H1 (cell line): ENCODE results near the gene KCTD20. TPM values are rescaled to one million over a fixed set of nuclear protein-coding genes. Genes with fewer than 3 reads are reported as not detected.

Source experiments
- CTCF ChIA-PET: fragments of 300-600 bp; sonication (Branson Sonifier 250); formaldehyde crosslinking; loops from one replicate; lab custom pipeline; 2021; ENCODE audit not compliant: partially characterized antibody; lab: Charles Lee
- POLR2A ChIA-PET: fragments of 300-600 bp; sonication (Branson Sonifier 250); formaldehyde crosslinking; loops from one replicate; lab custom pipeline; 2021; ENCODE audit warnings: inconsistent platforms; ENCODE audit not compliant: partially characterized antibody; lab: Charles Lee
- DNase-seq, 2 experiments: peaks; one replicate each; pipeline versions ENCODE4 v3.0.0 to v3.0.0-alpha.2; 2010 to 2022; ENCODE audit warnings: low spot score in 2 of 2, low read depth in 1 of 2, mixed read lengths in 1 of 2
- FAIRE-seq: peaks from 2 replicates; lab custom pipeline; 2011; peaks lifted over from hg19 to GRCh38; lab: Jason Lieb, UNC
- H2AFZ ChIP-seq: 2 replicates; pipeline ENCODE4 v1.8.1; 2012; ENCODE audit warnings: low read length, inconsistent platforms
- H2AK5ac ChIP-seq: 2 replicates; pipeline ENCODE4 v1.6.1; 2013; ENCODE audit warnings: low read depth, low read length
- H2BK120ac ChIP-seq: replicated peaks from 2 replicates; pipeline ENCODE3; 2013; ENCODE audit warnings: low read depth, low read length, inconsistent platforms
- H2BK12ac ChIP-seq: 2 replicates; pipeline ENCODE4 v1.6.1; 2013; ENCODE audit warnings: low read depth, low read length
- H2BK15ac ChIP-seq: 2 replicates; pipeline ENCODE4 v1.6.1; 2013; ENCODE audit warnings: low read length
- H2BK20ac ChIP-seq: 2 replicates; pipeline ENCODE4 v1.6.1; 2013; ENCODE audit warnings: low read length
- H2BK5ac ChIP-seq: 2 replicates; pipeline ENCODE4 v1.6.1; 2013; ENCODE audit warnings: low read depth, low read length
- H3K14ac ChIP-seq: 2 replicates; pipeline ENCODE4 v1.6.1; 2013; ENCODE audit warnings: inconsistent platforms; ENCODE audit not compliant: insufficient read length
- H3K18ac ChIP-seq: 2 replicates; pipeline ENCODE4 v1.6.1; 2013; ENCODE audit warnings: low read length; ENCODE audit errors: extremely low read depth
- H3K23ac ChIP-seq: 2 replicates; pipeline ENCODE4 v1.6.1; 2013; ENCODE audit warnings: inconsistent platforms; ENCODE audit not compliant: insufficient read length
- H3K23me2 ChIP-seq: 2 replicates; pipeline ENCODE4 v1.6.1; 2013; ENCODE audit warnings: low read depth, low read length
- H3K27ac ChIP-seq: 2 replicates; pipeline ENCODE4 v1.6.1; 2011; ENCODE audit warnings: low read depth, low read length, inconsistent platforms
- H3K27me3 ChIP-seq, 4 experiments: replicated peaks in 1 of 4; 1 replicate in 1 of 4; 2 replicates in 3 of 4; pipeline versions ENCODE4 v1.6.1 to v1.8.1; 2011 to 2013; ENCODE audit warnings: low read length in 3 of 4, mild to moderate bottlenecking in 3 of 4, inconsistent platforms in 2 of 4, mixed read lengths in 2 of 4, moderate library complexity in 1 of 4; ENCODE audit not compliant: control insufficient read depth in 3 of 4, insufficient read depth in 3 of 4; ENCODE audit errors: extremely low read depth in 1 of 4
- H3K36me3 ChIP-seq, 4 experiments: 2 replicates each; pipeline versions ENCODE4 v1.6.1 to v1.8.1; 2011 to 2013; ENCODE audit warnings: mild to moderate bottlenecking in 4 of 4, low read length in 3 of 4, moderate library complexity in 2 of 4, control low read depth in 1 of 4, inconsistent platforms in 1 of 4; ENCODE audit not compliant: insufficient read depth in 4 of 4, control insufficient read depth in 2 of 4
- H3K4ac ChIP-seq: replicated peaks from 2 replicates; pipeline ENCODE3; 2013; ENCODE audit warnings: low read length, low read depth, mixed read lengths, inconsistent platforms; ENCODE audit not compliant: insufficient read length
- H3K4me1 ChIP-seq, 4 experiments: replicated peaks in 1 of 4; 1 replicate in 1 of 4; 2 replicates in 3 of 4; pipeline versions ENCODE4 v1.6.1 to v1.8.1; 2011 to 2013; ENCODE audit warnings: low read length in 3 of 4, inconsistent platforms in 2 of 4, mixed read lengths in 1 of 4; ENCODE audit not compliant: insufficient read depth in 4 of 4, control insufficient read depth in 3 of 4
- H3K4me2 ChIP-seq, 2 experiments: 2 replicates each; pipeline versions ENCODE4 v1.6.1 to v1.8.1; 2011 to 2013; ENCODE audit warnings: low read depth in 2 of 2, low read length in 2 of 2, control low read depth in 1 of 2, inconsistent platforms in 1 of 2, mild to moderate bottlenecking in 1 of 2; ENCODE audit not compliant: insufficient read depth in 1 of 2
- H3K4me3 ChIP-seq, 4 experiments: fragments of 200-600, 300-600 bp in 1 of 4; sonication (generic), shearing (Covaris generic), sonication (Bioruptor Twin) in 1 of 4; 2 replicates each; pipeline versions ENCODE4 v1.5.1 to v1.8.1; 2011 to 2016; ENCODE audit warnings: low read length in 4 of 4, low read depth in 3 of 4, control low read depth in 2 of 4, inconsistent platforms in 2 of 4, mild to moderate bottlenecking in 2 of 4, mixed read lengths in 1 of 4, moderate library complexity in 1 of 4; ENCODE audit not compliant: insufficient read depth in 2 of 4; ENCODE audit errors: extremely low read depth in 1 of 4
- H3K56ac ChIP-seq: replicated peaks from 2 replicates; pipeline ENCODE3; 2013; ENCODE audit warnings: low read depth, mild to moderate bottlenecking, mixed read lengths, low read length, inconsistent platforms; ENCODE audit not compliant: insufficient read length
- H3K79me1 ChIP-seq: 2 replicates; pipeline ENCODE4 v1.6.1; 2013; ENCODE audit warnings: low read depth, low read length, control low read depth
- H3K79me2 ChIP-seq, 2 experiments: 2 replicates each; pipeline versions ENCODE4 v1.6.1 to v1.8.1; 2012 to 2013; ENCODE audit warnings: low read length in 2 of 2, mild to moderate bottlenecking in 2 of 2, inconsistent platforms in 1 of 2; ENCODE audit not compliant: insufficient read depth in 2 of 2, control insufficient read depth in 1 of 2
- H3K9ac ChIP-seq, 4 experiments: replicated peaks in 1 of 4; 1 replicate in 1 of 4; 2 replicates in 3 of 4; pipeline versions ENCODE4 v1.6.1 to v1.8.1; 2011 to 2013; ENCODE audit warnings: low read depth in 3 of 4, low read length in 3 of 4, control low read depth in 2 of 4, mild to moderate bottlenecking in 2 of 4, moderate library complexity in 2 of 4, inconsistent platforms in 1 of 4; ENCODE audit errors: extremely low read depth in 1 of 4
- H3K9me3 ChIP-seq, 2 experiments: 2 replicates each; pipeline versions ENCODE4 v1.6.1 to v1.8.1; 2012 to 2013; ENCODE audit warnings: mild to moderate bottlenecking in 2 of 2, moderate library complexity in 2 of 2, control low read depth in 1 of 2, inconsistent platforms in 1 of 2, low read depth in 1 of 2, low read length in 1 of 2, mixed read lengths in 1 of 2; ENCODE audit not compliant: insufficient read depth in 2 of 2
- H4K20me1 ChIP-seq, 2 experiments: replicated peaks in 1 of 2; 2 replicates each; pipeline versions ENCODE3 to v1.8.1; 2011 to 2013; ENCODE audit warnings: inconsistent platforms in 2 of 2, low read length in 2 of 2, mild to moderate bottlenecking in 1 of 2; ENCODE audit not compliant: insufficient read depth in 2 of 2, control insufficient read depth in 1 of 2
- H4K5ac ChIP-seq: 2 replicates; pipeline ENCODE4 v1.6.1; 2013; ENCODE audit warnings: low read length, low read depth, mixed read lengths, inconsistent platforms; ENCODE audit not compliant: insufficient read length
- H4K8ac ChIP-seq: 2 replicates; pipeline ENCODE4 v1.8.0; 2013; ENCODE audit warnings: mild to moderate bottlenecking, moderate library complexity, low read length, inconsistent platforms; ENCODE audit not compliant: insufficient read depth; ENCODE audit errors: extremely low read depth
- H4K91ac ChIP-seq: replicated peaks from 2 replicates; pipeline ENCODE3; 2013; ENCODE audit warnings: low read length, mixed read lengths, inconsistent platforms; ENCODE audit not compliant: insufficient read length
- CTBP2 ChIP-seq: IDR thresholded peaks from 2 replicates; pipeline ENCODE4 v1.7.0; 2011; ENCODE audit warnings: borderline replicate concordance, mild to moderate bottlenecking, moderate library complexity, mixed read lengths, low read length; ENCODE audit not compliant: insufficient read depth, insufficient read length
- HDAC6 ChIP-seq: IDR thresholded peaks from one replicate; pipeline ENCODE4 v1.7.1; 2012; ENCODE audit warnings: low read depth, mild to moderate bottlenecking, inconsistent platforms, low read length, moderate library complexity
- NRF1 ChIP-seq: IDR thresholded peaks from 2 replicates; pipeline ENCODE4 v1.6.1; 2011; ENCODE audit warnings: mild to moderate bottlenecking, low read depth, low read length, improper control_type of control experiment
- POU5F1 ChIP-seq: IDR thresholded peaks from 2 replicates; pipeline ENCODE4 v1.6.1; 2011; ENCODE audit warnings: low read depth, mild to moderate bottlenecking, low read length, moderate library complexity
- RFX5 ChIP-seq: IDR thresholded peaks from 2 replicates; pipeline ENCODE4 v1.6.1; 2011; ENCODE audit warnings: low read depth, low read length, improper control_type of control experiment, borderline replicate concordance
- SAP30 ChIP-seq: fragments of 300-600 bp; sonication (generic); IDR thresholded peaks from 2 replicates; pipeline ENCODE4 v1.7.1; 2012; ENCODE audit warnings: low read length, moderate library complexity, mild to moderate bottlenecking, inconsistent platforms; ENCODE audit not compliant: insufficient read depth, insufficient replicate concordance
- SIN3A ChIP-seq, 2 experiments: IDR thresholded peaks in 1 of 2; conservative IDR thresholded peaks in 1 of 2; 2 replicates each; pipeline ENCODE4 v1.6.1; 2011 to 2012; ENCODE audit warnings: low read length in 2 of 2, improper control_type of control experiment in 1 of 2, low read depth in 1 of 2, mild to moderate bottlenecking in 1 of 2
- SRF ChIP-seq: IDR thresholded peaks from 2 replicates; pipeline ENCODE4 v1.6.1; 2011; ENCODE audit warnings: mild to moderate bottlenecking, low read depth, low read length, moderate library complexity
- TAF7 ChIP-seq: optimal IDR thresholded peaks from 2 replicates; pipeline ENCODE3; 2011; ENCODE audit warnings: low read depth, mild to moderate bottlenecking, inconsistent platforms, low read length, moderate library complexity, borderline replicate concordance
- TCF12 ChIP-seq: IDR thresholded peaks from 2 replicates; pipeline ENCODE4 v1.6.1; 2011; ENCODE audit warnings: low read depth, mild to moderate bottlenecking, low read length
- WGBS, 2 experiments: shearing (Covaris generic) in 1 of 2; methylation state at CpG; one replicate each; pipeline versions ENCODE4 v1.1.6 to v1.1.7; 2013 to 2015; ENCODE audit warnings: low lambda C conversion rate in 2 of 2, mixed read lengths in 2 of 2, inconsistent platforms in 1 of 2, low coverage in 1 of 2, missing lambda C conversion rate in 1 of 2; ENCODE audit not compliant: insufficient replicate concordance in 2 of 2, insufficient coverage in 1 of 2, insufficient read length in 1 of 2; ENCODE audit errors: extremely low coverage in 1 of 2, missing lambda C conversion rate in 1 of 2; 5-methylcytosine and 5-hydroxymethylcytosine counted together
- polyA plus RNA-seq, 7 experiments: library from polyadenylated mRNA; depleted of rRNA in 3 of 7; stranded (reverse) in 5 of 7; unstranded in 2 of 7; fragments of >200 nt in 5 of 7; fragments of 200-250 nt in 2 of 7; gene quantifications; 1 replicate in 5 of 7; 2 replicates in 1 of 7; 4 replicates in 1 of 7; pipeline versions ENCODE4 v1.2.1 to v1.2.3, GENCODE V29; 2011 to 2013; ENCODE audit warnings: missing spikeins in 2 of 7, mixed read lengths in 2 of 7
- total RNA-seq: library from RNA; stranded (reverse); fragmentation: NEBNext Ultra II Directional; extraction: Animal tissue kit (Norgen Biotek cat#: 25700); gene quantifications from 2 replicates; pipeline ENCODE4 v1.2.1, GENCODE V29; 2021

KCTD20 gene
- total and polyA plus RNA-seq, 2 of the 8 experiments (the other 6 are each of a cell fraction or from before 2014, with no cell fraction given) = 10.1 to 26.2 TPM

DNA sequence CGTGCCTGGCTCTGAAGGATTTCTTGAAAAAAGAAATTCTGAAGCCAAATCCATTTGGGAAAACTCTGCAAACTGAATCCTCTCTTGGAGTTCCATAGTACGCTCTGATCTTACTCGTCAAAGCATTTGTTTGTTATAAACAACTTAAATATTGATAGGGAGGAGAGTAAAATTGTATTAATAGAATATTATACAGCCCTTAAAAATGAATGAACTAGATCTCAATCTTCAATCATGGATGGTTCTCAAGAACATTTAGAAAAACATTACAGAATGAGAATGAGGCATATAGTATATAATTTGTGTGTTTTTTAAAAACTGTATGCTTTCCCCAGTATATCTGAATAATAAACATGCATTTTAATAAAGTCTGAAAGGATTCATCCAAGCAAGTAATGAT is 24.8 kb downstream of the KCTD20 start:
- 95% methylated on average over 3 of the region's 3 CpGs; no CpG with 5 or more reads in 1 of the 2 experiments for WGBS, 2 experiments
- H3K27ac ChIP-seq = no peak overlapping the region
- H3K56ac ChIP-seq = no peak overlapping the region
- H2AK5ac ChIP-seq = no peak overlapping the region
- H3K18ac ChIP-seq = no peak overlapping the region
- H4K5ac ChIP-seq = no peak overlapping the region
- POLR2A ChIA-PET = interaction anchor here (0.6 kb wide), 1 partner anchor 12 kb away, joined by 3 read pairs; no protein-coding TSS in a partner anchor
- H3K4ac ChIP-seq = no peak overlapping the region
- H2BK12ac ChIP-seq = no peak overlapping the region
- no peak for DNase-seq
- peaks cover 0 to 6% (median under 1%) of the 10 kb centered on the region in 4 experiments; a peak in 2 of 8 replicates for H3K36me3 ChIP-seq
- no peaks in the 10 kb centered on the region for H3K27me3 ChIP-seq
- H3K9ac ChIP-seq = no peak overlapping the region
- FAIRE-seq = no peak
- no peak overlapping the region for H2BK120ac ChIP-seq
- H2BK20ac ChIP-seq = no peak overlapping the region
- no peak overlapping the region for H3K4me2 ChIP-seq
- TF ChIP-seq HDAC6 (no peak), NRF1 (no peak), SIN3A (conservative IDR thresholded peaks at IDR 0.05 in 1 of 2, IDR thresholded peaks at IDR 0.05 in 1 of 2; ENCODE audit: low read depth in 1 of 2, low read length in 2 of 2) (no peak), SRF (no peak), POU5F1 (no peak), CTBP2 (no peak), RFX5 (no peak), TCF12 (no peak), TAF7 (no peak), SAP30 (no peak)
- no peak overlapping the region for H2AFZ ChIP-seq
- no peak overlapping the region for H4K91ac ChIP-seq
- no peaks in the 10 kb centered on the region for H3K9me3 ChIP-seq
- no peak overlapping the region for H2BK5ac ChIP-seq
- no peak overlapping the region for H3K4me3 ChIP-seq
- H2BK15ac ChIP-seq = no peak overlapping the region
- CTCF ChIA-PET = no interaction called here
- H4K8ac ChIP-seq = no peak overlapping the region
- H4K20me1 ChIP-seq = no peaks in the 10 kb centered on the region
- peaks cover 0 to 5% (median 0%) of the 10 kb centered on the region in 4 experiments; a peak in 1 of 7 replicates for H3K4me1 ChIP-seq
- H3K14ac ChIP-seq = no peak overlapping the region
- H3K79me1 ChIP-seq = no peaks in the 10 kb centered on the region
- no peaks in the 10 kb centered on the region for H3K23me2 ChIP-seq
- H3K23ac ChIP-seq = no peak overlapping the region
- H3K79me2 ChIP-seq = peaks cover 0 to 45% of the 10 kb centered on the region in 2 experiments; a peak in 3 of 4 replicates
